K562 (cell line): ENCODE data around the gene LAPTM4A. TPM values are rescaled to one million over a fixed set of nuclear protein-coding genes. Genes with fewer than 3 reads are reported as not detected.

Source experiments
- KHSRP ChIP-seq: fragments of 450-650 bp; IDR thresholded peaks from 2 replicates; pipeline ENCODE4 v1.6.1; 2017
- POLR2H ChIP-seq: IDR thresholded peaks from 2 replicates; pipeline ENCODE4 v1.6.1; 2016; ENCODE audit warnings: missing genetic modification characterization, low read depth, mild to moderate bottlenecking, control low read depth, missing compliant biosample characterization, moderate library complexity
- POLR3G ChIP-seq: IDR thresholded peaks from 2 replicates; pipeline ENCODE4 v1.6.1; 2011; ENCODE audit not compliant: insufficient read length, insufficient replicate concordance; ENCODE audit errors: extremely low read depth
- SRF ChIP-seq, 2 experiments: fragments of 250-450, 450-650 bp in 1 of 2; sonication (Bioruptor Pico) in 1 of 2; sonication (generic) in 1 of 2; formaldehyde crosslinking; IDR thresholded peaks; 2 replicates each; pipeline versions ENCODE4 v1.5.0 to v1.5.1; 2020 to 2022; ENCODE audit warnings: mild to moderate bottlenecking in 1 of 2, missing genetic modification reagents in 1 of 2
- TEAD2 ChIP-seq: fragments of 450-650 bp; IDR thresholded peaks from 2 replicates; pipeline ENCODE4 v1.6.1; 2016; ENCODE audit warnings: missing genetic modification characterization, control low read depth, missing compliant biosample characterization
- polyA plus RNA-seq, 8 experiments: library from polyadenylated mRNA; depleted of rRNA in 4 of 8; stranded (reverse) in 5 of 8; unstranded in 3 of 8; fragments of >200 nt; fragmentation: Nextera tagmentation in 2 of 8; fragmentation: Illumina TruSeq in 1 of 8; extraction: Ambion mirVana in 2 of 8; extraction: Trizol in 1 of 8; gene quantifications; 2 replicates each; pipeline versions ENCODE4 v1.2.1 to v1.2.3, GENCODE V29; 2011 to 2014; ENCODE audit warnings: inconsistent platforms in 1 of 8, missing spikeins in 1 of 8
- total RNA-seq, 7 experiments: library from RNA; depleted of rRNA in 6 of 7; stranded (reverse); fragments of >200 nt in 6 of 7; fragmentation: Illumina TruSeq in 2 of 7; extraction: Trizol in 2 of 7; gene quantifications; 2 replicates each; pipeline versions ENCODE4 v1.2.1 to v1.2.3, GENCODE V29; 2011 to 2021; ENCODE audit warnings: low replicate concordance in 1 of 7
- TF ChIP-seq, protein P1 (sequence below), 2 experiments: fragments of 450-650 bp in 1 of 2; IDR thresholded peaks; 2 replicates each; pipeline ENCODE4 v1.6.1; 2011 to 2017; ENCODE audit warnings: low read depth in 2 of 2, antibody characterized with exemption in 1 of 2, borderline replicate concordance in 1 of 2, low read length in 1 of 2, mild to moderate bottlenecking in 1 of 2, mixed read lengths in 1 of 2; ENCODE audit not compliant: control insufficient read depth in 1 of 2
- TF ChIP-seq, protein P2 (sequence below): sonication (generic); formaldehyde crosslinking; IDR thresholded peaks from 2 replicates; pipeline ENCODE4 v1.4.0; 2020; ENCODE audit warnings: mild to moderate bottlenecking, missing genetic modification reagents

LAPTM4A gene
- total and polyA plus RNA-seq, 9 of the 15 experiments (the other 6 are each of a cell fraction or from before 2014, with no cell fraction given), result 13.4 to 157 (median 50.1) TPM

DNA sequence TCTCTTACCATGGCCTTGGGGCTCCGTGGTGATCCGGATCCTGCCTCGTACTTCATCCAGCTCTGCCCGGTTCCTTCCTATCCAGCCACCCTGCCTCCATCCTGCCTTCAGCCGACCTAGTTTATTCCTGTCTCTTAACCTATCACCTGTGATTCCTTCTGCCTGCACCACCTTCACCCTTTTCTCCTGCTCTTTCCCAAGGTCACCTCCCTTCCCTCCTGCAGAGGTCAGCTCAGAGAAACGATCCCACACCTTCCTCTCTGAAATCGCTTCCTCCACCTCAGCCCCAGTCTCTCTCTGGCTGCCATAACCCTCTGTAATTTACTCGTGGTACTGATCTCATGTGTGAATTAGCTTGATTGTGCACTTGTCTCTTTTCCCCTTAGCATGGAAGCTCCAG lies 23.5 kb upstream of the LAPTM4A start (continued):
- TF ChIP-seq, protein P1, sequence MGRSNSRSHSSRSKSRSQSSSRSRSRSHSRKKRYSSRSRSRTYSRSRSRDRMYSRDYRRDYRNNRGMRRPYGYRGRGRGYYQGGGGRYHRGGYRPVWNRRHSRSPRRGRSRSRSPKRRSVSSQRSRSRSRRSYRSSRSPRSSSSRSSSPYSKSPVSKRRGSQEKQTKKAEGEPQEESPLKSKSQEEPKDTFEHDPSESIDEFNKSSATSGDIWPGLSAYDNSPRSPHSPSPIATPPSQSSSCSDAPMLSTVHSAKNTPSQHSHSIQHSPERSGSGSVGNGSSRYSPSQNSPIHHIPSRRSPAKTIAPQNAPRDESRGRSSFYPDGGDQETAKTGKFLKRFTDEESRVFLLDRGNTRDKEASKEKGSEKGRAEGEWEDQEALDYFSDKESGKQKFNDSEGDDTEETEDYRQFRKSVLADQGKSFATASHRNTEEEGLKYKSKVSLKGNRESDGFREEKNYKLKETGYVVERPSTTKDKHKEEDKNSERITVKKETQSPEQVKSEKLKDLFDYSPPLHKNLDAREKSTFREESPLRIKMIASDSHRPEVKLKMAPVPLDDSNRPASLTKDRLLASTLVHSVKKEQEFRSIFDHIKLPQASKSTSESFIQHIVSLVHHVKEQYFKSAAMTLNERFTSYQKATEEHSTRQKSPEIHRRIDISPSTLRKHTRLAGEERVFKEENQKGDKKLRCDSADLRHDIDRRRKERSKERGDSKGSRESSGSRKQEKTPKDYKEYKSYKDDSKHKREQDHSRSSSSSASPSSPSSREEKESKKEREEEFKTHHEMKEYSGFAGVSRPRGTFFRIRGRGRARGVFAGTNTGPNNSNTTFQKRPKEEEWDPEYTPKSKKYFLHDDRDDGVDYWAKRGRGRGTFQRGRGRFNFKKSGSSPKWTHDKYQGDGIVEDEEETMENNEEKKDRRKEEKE (IDR thresholded peaks at IDR 0.05; ENCODE audit: borderline replicate concordance in 1 of 2, control insufficient read depth in 1 of 2, low read depth in 2 of 2, low read length in 1 of 2), result no peak
- TF ChIP-seq TEAD2 (tag) (no peak), KHSRP (no peak), POLR2H (no peak), POLR3G (no peak), SRF (CRISPR knock-in tag; IDR thresholded peaks at IDR 0.05) (no peak)
- TF ChIP-seq, protein P2, sequence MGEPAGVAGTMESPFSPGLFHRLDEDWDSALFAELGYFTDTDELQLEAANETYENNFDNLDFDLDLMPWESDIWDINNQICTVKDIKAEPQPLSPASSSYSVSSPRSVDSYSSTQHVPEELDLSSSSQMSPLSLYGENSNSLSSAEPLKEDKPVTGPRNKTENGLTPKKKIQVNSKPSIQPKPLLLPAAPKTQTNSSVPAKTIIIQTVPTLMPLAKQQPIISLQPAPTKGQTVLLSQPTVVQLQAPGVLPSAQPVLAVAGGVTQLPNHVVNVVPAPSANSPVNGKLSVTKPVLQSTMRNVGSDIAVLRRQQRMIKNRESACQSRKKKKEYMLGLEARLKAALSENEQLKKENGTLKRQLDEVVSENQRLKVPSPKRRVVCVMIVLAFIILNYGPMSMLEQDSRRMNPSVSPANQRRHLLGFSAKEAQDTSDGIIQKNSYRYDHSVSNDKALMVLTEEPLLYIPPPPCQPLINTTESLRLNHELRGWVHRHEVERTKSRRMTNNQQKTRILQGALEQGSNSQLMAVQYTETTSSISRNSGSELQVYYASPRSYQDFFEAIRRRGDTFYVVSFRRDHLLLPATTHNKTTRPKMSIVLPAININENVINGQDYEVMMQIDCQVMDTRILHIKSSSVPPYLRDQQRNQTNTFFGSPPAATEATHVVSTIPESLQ (CRISPR knock-in tag), result no peak
- TF ChIP-seq, all 486 proteins: peak for 0
